GM18499 (cell line): ENCODE results near the gene COQ10B.

Source experiments
- ATAC-seq: cut with Tn5 transposase; IDR thresholded peaks from one replicate; pipeline ENCODE4 v1.9.1; 2021; ENCODE audit warnings: moderate number of reproducible peaks; ENCODE audit not compliant: insufficient read depth, unreplicated experiment

The COQ10B gene

DNA sequence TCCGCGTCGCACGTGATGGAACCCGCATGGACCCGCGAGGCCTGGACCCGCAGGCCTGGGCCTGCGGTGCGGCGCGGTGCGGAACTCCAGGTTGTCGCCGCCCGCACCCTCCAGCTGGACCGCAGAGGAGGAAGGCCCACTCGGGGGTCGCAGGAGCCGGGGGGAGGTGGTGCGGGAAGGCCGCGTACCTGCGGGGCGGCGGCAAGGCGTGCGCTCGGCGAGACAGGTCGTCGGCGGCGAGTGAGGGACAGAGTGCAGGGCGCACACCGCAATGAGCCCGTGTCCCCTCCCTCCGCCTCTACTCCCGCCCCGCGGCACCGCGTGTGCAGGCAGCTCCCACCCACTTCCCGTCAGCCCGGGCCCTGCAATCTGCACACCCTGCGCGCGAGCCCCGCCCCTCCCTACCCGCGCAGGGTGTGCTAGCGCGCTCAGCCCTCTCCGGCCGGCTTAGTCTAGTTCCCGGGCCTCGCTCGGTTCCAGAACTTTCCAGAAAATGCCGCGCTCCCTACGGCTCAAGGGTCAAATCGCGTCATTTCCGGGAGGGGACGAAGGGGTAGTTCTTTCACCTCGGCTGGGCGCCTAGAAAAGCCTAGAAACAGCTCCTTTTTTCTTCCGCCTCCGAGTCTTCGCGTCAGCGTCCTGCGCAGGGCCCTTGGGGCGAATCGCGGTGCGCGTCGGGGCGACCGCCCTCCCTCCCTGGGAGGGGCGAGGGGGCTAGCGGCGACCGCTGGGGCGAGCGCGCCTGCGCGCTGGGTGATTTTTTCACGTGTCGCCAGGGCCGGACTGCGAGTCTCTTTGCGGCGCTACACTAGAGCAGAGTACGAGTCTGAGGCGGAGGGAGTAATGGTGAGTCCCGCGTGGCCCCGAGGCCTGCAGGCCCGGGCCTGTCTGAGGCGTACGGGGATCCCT lies 46.5 kb downstream of the COQ10B start, which contains the start of the genes HSPD1 and HSPE1:
HSPD1 (minus strand) TSS at position 247 of the 909 bp plus-strand sequence. CDS start 992 bp downstream, outside the sequence.
HSPE1 (plus strand) TSS at position 786 of the 909 bp plus-strand sequence; CDS start at position 844, 58 bp downstream.
- peak; percentile 73 for ATAC-seq

- no peak for ATAC-seq
Observed at GRCh38 chr2:197500503-197501131, 47.3 kb downstream of the COQ10B start.

DNA sequence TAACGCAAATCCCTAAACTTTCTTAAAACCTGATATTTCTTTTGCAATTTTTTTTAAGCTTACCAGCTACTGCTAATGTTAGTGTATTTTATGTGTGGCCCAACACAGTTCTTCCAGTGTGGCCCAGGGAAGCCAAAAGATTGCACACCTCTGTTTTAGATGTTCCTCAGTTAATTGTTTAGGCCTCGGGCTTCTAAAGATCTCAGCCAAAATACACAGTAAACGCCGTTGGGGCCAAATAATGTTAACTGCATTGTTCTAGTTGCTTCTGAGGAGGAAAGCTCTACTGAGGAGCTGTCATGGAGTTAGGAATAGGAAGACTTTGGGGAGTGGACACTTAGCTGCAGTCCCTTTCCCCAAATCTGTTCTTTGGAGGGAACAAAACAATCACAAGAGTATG lies 48.8 kb downstream of the COQ10B start:
- ATAC-seq, result no peak

- no peak for ATAC-seq
Observed at GRCh38 chr2:197502685-197503084, 49.3 kb downstream of the COQ10B start.

DNA sequence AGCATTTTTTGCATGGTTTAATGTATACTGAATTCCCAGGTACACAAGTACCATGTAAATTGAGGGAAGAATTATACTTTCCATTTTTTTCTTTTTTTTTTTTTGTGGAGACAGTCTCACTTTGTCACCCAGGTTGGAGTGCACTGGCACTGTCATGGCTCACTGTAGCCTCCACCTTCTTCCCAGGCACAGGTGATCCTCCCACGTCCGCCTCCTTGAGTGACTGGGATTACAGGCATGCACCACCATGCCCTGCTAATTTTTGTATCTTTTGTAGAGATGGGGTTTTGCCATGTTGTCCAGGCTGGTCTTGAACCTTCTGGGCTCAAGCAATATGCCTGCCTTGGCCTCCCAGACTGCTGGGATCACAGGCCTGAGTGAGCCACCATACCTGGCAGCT lies 50.6 kb downstream of the COQ10B start:
- no peak for ATAC-seq

GRCh38 chr2:197504512-197504911 lies 51.2 kb downstream of the COQ10B start:
- ATAC-seq, result no peak

GRCh38 chr2:197506658-197507057 lies 53.3 kb downstream of the COQ10B start:
- ATAC-seq, result no peak

DNA sequence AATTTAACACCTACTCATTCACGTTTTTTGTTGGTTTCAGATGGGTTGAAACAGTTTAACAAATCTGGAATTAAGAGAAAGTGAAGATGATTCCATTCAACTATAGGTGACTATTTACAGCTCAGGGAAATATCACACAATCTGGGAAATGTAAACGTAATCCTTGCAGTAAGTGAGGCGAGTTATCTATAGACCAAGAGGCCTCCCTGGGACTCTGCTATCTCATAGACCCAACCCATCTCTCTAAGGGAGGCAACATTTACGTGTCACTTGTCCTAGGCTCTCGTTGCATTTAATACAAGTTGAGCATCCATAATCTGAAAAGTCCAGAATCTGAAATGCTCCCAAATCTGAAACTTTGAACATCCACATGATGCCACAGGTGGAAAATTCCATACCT lies 60.6 kb downstream of the COQ10B start:
- no peak for ATAC-seq

DNA sequence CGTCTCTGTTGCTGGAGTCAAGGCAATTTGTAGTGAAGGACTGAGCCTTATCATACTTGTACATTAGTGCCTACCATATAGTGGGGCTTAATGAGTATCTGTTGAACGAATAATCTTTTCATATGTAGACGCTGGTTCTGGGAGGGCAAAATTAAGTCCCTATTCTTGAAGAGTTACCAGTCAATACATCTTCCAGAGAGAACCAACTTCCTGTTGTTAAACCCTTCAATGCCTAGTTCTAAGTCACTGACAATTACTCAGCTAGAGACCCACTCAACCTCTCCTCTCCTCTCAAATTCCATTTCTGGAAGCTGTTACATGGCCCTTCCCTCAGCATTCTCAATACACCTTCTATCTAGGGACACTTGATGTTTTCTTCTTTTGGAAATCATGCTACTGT lies 61.4 kb downstream of the COQ10B start:
- ATAC-seq, result no peak

GRCh38 chr2:197515315-197515738 lies 62.0 kb downstream of the COQ10B start:
- ATAC-seq, result no peak

DNA sequence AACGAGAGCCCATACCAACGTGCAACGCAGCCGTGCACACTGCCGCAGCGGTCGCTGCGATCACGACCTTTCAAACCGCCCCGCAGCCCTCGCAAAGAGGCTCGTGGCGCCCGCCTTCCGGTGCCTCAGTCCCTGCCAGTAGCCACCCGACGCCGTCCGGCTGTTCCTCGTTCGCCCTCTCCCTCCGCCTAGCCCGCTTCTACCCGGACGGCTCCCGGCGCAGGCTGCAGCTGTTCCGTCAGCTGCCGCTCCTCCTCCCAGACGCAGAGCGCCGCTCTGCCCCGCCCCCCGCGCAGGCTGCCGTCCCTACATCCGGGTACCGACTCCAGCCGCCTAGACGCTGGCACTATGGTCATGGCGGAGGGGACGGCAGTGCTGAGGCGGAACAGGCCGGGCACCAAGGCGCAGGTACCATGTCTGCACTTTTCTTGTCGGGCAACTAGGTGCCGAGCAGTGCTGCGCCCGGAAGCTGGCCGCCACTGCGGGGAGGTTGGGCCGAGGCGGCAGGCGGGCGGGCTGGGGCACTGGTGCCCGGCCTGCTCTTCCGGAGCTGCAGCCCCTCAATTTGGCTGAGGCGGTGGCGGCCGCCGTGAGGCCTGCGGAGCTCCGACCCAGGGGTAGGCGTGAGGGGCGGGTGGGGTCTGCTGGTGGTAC lies 62.5 kb downstream of the COQ10B start, which contains the start of gene MOB4:
MOB4 (plus strand) TSS at position 328 of the 654 bp plus-strand sequence; CDS start at position 349, 21 bp downstream.
- ATAC-seq, result peak; percentile 81

DNA sequence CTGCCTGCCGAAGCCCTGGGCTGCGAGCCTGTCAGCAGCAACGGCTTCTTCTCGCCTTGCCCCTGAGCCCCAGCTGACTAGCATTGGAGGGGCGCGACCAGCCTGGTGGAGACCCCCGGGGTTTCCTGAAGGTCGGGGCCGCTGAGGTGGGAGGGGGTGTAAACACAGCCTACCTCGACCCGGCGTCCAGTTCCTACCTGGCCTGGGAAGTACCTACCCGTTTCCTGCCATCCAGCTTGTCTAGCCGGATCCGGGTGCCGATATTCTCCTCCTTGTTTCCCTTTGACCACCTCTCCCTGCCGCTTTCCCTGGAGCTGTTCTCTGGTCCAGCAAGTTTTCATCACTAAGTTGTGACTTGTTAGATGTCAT lies 63.0 kb downstream of the COQ10B start:
- no peak for ATAC-seq

DNA sequence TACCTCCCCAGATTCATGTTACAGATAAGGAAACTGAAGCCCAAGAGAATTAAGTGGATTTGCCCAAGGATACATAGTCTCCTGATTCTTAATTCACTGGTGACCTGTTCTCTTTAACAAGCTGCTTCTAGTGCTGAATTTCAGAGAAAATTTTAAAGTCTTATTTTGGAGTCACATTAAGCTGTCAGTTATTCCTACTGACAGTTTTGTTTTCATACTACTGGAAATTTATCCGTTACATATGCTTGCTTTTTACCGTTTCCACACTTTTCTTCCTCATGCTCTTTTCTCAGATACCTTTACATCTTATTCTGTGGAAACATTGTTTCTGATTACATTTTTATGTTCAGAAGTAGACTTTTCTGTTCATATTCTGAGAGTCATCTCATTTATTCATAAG lies 63.8 kb downstream of the COQ10B start:
- no peak for ATAC-seq
